ENCODE results near the gene KIF20A.

GRCh38 chr5:138234651-138235050, 55.7 kb downstream of the KIF20A start:
- no peak for TF ChIP-seq POLR2A (IDR thresholded peaks at IDR 0.05)
- TF ChIP-seq, protein P1, sequence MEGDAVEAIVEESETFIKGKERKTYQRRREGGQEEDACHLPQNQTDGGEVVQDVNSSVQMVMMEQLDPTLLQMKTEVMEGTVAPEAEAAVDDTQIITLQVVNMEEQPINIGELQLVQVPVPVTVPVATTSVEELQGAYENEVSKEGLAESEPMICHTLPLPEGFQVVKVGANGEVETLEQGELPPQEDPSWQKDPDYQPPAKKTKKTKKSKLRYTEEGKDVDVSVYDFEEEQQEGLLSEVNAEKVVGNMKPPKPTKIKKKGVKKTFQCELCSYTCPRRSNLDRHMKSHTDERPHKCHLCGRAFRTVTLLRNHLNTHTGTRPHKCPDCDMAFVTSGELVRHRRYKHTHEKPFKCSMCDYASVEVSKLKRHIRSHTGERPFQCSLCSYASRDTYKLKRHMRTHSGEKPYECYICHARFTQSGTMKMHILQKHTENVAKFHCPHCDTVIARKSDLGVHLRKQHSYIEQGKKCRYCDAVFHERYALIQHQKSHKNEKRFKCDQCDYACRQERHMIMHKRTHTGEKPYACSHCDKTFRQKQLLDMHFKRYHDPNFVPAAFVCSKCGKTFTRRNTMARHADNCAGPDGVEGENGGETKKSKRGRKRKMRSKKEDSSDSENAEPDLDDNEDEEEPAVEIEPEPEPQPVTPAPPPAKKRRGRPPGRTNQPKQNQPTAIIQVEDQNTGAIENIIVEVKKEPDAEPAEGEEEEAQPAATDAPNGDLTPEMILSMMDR (IDR thresholded peaks at IDR 0.05) = no peak
